Esophagus squamous epithelium (tissue), 5 donors: ENCODE data around the gene DNM2. TPM values are rescaled to one million over a fixed set of nuclear protein-coding genes. Genes with fewer than 3 reads are reported as not detected.

Source experiments
- DNase-seq: peaks from one replicate; lab custom pipeline; 2025; lab: John Stamatoyannopoulos, UW
- H3K27ac ChIP-seq, 4 donors: fragments of 200-600 bp; sonication (generic); one replicate each; pipeline ENCODE4 v1.5.1; 2016 to 2019; ENCODE audit warnings: mild to moderate bottlenecking in 1 of 4
- H3K27me3 ChIP-seq, 4 donors: fragments of 200-600 bp; sonication (generic); 1 replicate in 3 of 4; 2 replicates in 1 of 4; pipeline versions ENCODE4 v1.5.1 to v1.6.0; 2017 to 2021; ENCODE audit warnings: antibody characterized with exemption in 1 of 4
- H3K36me3 ChIP-seq, 3 donors: fragments of 200-600 bp; sonication (generic); one replicate each; pipeline ENCODE4 v1.5.1; 2016 to 2019
- H3K4me1 ChIP-seq, 3 donors: fragments of 200-600 bp; sonication (generic); one replicate each; pipeline ENCODE4 v1.5.1; 2017 to 2019
- H3K4me3 ChIP-seq, 4 donors: fragments of 200-600 bp; sonication (generic); 1 replicate in 3 of 4; 2 replicates in 1 of 4; pipeline ENCODE4 v1.5.1; 2016 to 2019; ENCODE audit warnings: mild to moderate bottlenecking in 2 of 4, moderate library complexity in 1 of 4
- H3K9me3 ChIP-seq, 3 donors: fragments of 200-600 bp; sonication (generic); one replicate each; pipeline ENCODE4 v1.5.1; 2016 to 2019
- CTCF ChIP-seq, 6 experiments: fragments of 450-650 bp in 4 of 6; fragments of 200-600 bp in 2 of 6; sonication (generic) in 2 of 6; IDR thresholded peaks; one replicate each; pipeline ENCODE4 v1.5.1; 2016 to 2019; ENCODE audit warnings: antibody characterized with exemption in 6 of 6, mild to moderate bottlenecking in 4 of 6, moderate library complexity in 4 of 6
- POLR2A ChIP-seq, 4 donors: fragments of 450-650 bp; IDR thresholded peaks; one replicate each; pipeline ENCODE4 v1.6.1; 2017; ENCODE audit warnings: antibody characterized with exemption in 4 of 4, mild to moderate bottlenecking in 4 of 4, moderate library complexity in 3 of 4
- WGBS, 2 donors: methylation state at CpG; one replicate each; pipeline ENCODE4 v1.1.5; 2018; 5-methylcytosine and 5-hydroxymethylcytosine counted together
- intact Hi-C: fragments of 100-400 bp; cut with DNase I; formaldehyde crosslinking; loops from one replicate; pipeline ENCODE4 v1.15.0; 2022
- total RNA-seq, 4 donors: library from RNA; depleted of rRNA; stranded (reverse); fragments of >200 nt; gene quantifications; one replicate each; pipeline ENCODE4 v1.1.0, GENCODE V29; 2016
- donor health status: DM: yes; HTN: yes; CAD: no.

The DNM2 gene
- total RNA-seq, 4 donors from 2014 or later: 79.9 to 138 (median 102) TPM

- no peaks in the 10 kb centered on the region for H3K9me3 ChIP-seq
- intact Hi-C loops: loop anchor here (10.0 kb wide), 1 partner anchor 117 kb away; no protein-coding TSS in a partner anchor
- no peak for DNase-seq
- peaks cover 13 to 28% (median 14%) of the 10 kb centered on the region in 3 donors for H3K4me1 ChIP-seq
- no peak overlapping the region for H3K27ac ChIP-seq
- WGBS, 2 donors: 81 to 84% methylated on average over 14 to 16 of the region's 23 CpGs
- H3K36me3 ChIP-seq: peaks cover 39 to 65% (median 42%) of the 10 kb centered on the region in 3 donors
- no peak overlapping the region for H3K4me3 ChIP-seq
- TF ChIP-seq CTCF (IDR thresholded peaks at IDR 0.05) (no peak), POLR2A (IDR thresholded peaks at IDR 0.05) (no peak)
- no peaks in the 10 kb centered on the region for H3K27me3 ChIP-seq
Measured at GRCh38 chr19:10691178-10691881, 26.5 kb upstream of the DNM2 start.

GRCh38 chr19:10691883-10692282, 26.0 kb upstream of the DNM2 start:
- TF ChIP-seq CTCF (IDR thresholded peaks at IDR 0.05) (no peak), POLR2A (IDR thresholded peaks at IDR 0.05) (no peak)
- Histone ChIP-seq H3K27me3 (no peaks in the 10 kb centered on the region), H3K9me3 (no peaks in the 10 kb centered on the region), H3K36me3 (peaks cover 37 to 59% (median 37%) of the 10 kb centered on the region in 3 donors), H3K27ac (no peak overlapping the region), H3K4me3 (no peak overlapping the region), H3K4me1 (peaks cover 7 to 22% (median 8%) of the 10 kb centered on the region in 3 donors)
- no peak for DNase-seq
- 89% methylated on average over 2 of the region's 5 CpGs; no CpG with 5 or more reads in 1 of the 2 donors for WGBS, 2 donors
- intact Hi-C loops: loop anchor here (10.0 kb wide), 1 partner anchor 117 kb away; no protein-coding TSS in a partner anchor

GRCh38 chr19:10692673-10693264, 25.1 kb upstream of the DNM2 start:
- Histone ChIP-seq H3K4me3 (no peak overlapping the region), H3K27me3 (no peaks in the 10 kb centered on the region), H3K27ac (no peak overlapping the region), H3K4me1 (peaks cover 4 to 13% (median 7%) of the 10 kb centered on the region in 3 donors), H3K36me3 (peaks cover 28 to 50% (median 29%) of the 10 kb centered on the region in 3 donors), H3K9me3 (no peaks in the 10 kb centered on the region)
- no peak for DNase-seq
- intact Hi-C loops: loop anchor here (10.0 kb wide), 1 partner anchor 118 kb away; no protein-coding TSS in a partner anchor
- TF ChIP-seq POLR2A (IDR thresholded peaks at IDR 0.05): no peak
- no peak for TF ChIP-seq CTCF (IDR thresholded peaks at IDR 0.05)
- WGBS, 2 donors: 83 to 100% methylated on average over 2 to 3 of the region's 5 CpGs

- H3K36me3 ChIP-seq: peaks cover 9 to 30% (median 14%) of the 10 kb centered on the region in 3 donors
- TF ChIP-seq CTCF (IDR thresholded peaks at IDR 0.05) (no peak), POLR2A (IDR thresholded peaks at IDR 0.05) (no peak)
- H3K27me3 ChIP-seq: no peaks in the 10 kb centered on the region
- H3K9me3 ChIP-seq: no peaks in the 10 kb centered on the region
- no peak for DNase-seq
- no peak overlapping the region for H3K4me3 ChIP-seq
- peaks cover 4 to 13% (median 7%) of the 10 kb centered on the region in 3 donors for H3K4me1 ChIP-seq
- H3K27ac ChIP-seq: no peak overlapping the region
- intact Hi-C loops: loop anchor here (10.0 kb wide), 1 partner anchor 120 kb away; no protein-coding TSS in a partner anchor
- WGBS, 2 donors: 39 to 44% methylated on average over 11 to 14 of the region's 16 CpGs
Measured at GRCh38 chr19:10694706-10695307, 23.1 kb upstream of the DNM2 start.
